Measurements from ENCODE around the gene FASN.

DNA sequence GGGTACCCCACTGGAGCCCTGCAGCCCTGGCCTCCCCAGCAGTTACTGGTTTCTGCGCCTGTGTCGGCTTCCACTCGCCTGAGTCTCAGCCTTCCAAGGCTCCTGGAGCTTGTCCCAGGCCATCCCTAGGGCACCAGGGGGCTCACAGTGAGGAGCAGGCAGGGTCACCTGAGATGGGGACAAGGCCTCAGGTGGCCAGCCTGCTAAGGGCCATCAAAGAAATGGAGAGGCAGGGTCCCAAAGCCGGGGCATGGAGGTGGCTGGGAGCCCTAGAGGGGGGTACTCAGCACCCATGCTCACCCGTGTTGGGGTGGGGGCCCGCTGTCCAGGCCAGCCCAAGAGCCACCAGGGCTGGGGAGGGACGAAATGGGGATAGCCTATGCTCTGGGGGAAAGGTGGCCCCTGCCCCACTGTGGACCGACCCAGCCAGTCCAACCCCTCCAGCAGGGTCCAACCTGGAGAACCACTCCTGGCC, 1.3 kb downstream of the FASN start:
- TF ChIP-seq NFRKB (IDR thresholded peaks at IDR 0.05), result no peak
- no peak for TF ChIP-seq ZNF384 (IDR thresholded peaks at IDR 0.05)
- no peak for TF ChIP-seq FOXA1 (IDR thresholded peaks at IDR 0.05)
- no peak for TF ChIP-seq ARNT (IDR thresholded peaks at IDR 0.05)
- TF ChIP-seq HDGF (IDR thresholded peaks at IDR 0.05; ENCODE audit: borderline replicate concordance), result no peak
- TF ChIP-seq BHLHE40 (IDR thresholded peaks at IDR 0.05; ENCODE audit: borderline replicate concordance), result no peak
- TF ChIP-seq FOXK2 (IDR thresholded peaks at IDR 0.05), result no peak
- no peak for TF ChIP-seq SP1 (IDR thresholded peaks at IDR 0.05)
- TF ChIP-seq SUZ12 (IDR thresholded peaks at IDR 0.05), result no peak
- TF ChIP-seq FOXM1 (IDR thresholded peaks at IDR 0.05; ENCODE audit: borderline replicate concordance), result no peak
- TF ChIP-seq, protein P1, sequence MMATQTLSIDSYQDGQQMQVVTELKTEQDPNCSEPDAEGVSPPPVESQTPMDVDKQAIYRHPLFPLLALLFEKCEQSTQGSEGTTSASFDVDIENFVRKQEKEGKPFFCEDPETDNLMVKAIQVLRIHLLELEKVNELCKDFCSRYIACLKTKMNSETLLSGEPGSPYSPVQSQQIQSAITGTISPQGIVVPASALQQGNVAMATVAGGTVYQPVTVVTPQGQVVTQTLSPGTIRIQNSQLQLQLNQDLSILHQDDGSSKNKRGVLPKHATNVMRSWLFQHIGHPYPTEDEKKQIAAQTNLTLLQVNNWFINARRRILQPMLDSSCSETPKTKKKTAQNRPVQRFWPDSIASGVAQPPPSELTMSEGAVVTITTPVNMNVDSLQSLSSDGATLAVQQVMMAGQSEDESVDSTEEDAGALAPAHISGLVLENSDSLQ (IDR thresholded peaks at IDR 0.05), result no peak
- no peak for TF ChIP-seq L3MBTL2 (conservative IDR thresholded peaks at IDR 0.05)

Data from HEK293T (cell line).